ENCODE data around the gene AFDN. TPM values are rescaled to one million over a fixed set of nuclear protein-coding genes. Genes with fewer than 3 reads are reported as not detected.

AFDN gene
- total and polyA plus RNA-seq, 2 of the 8 experiments (the other 6 are each of a cell fraction or from before 2014, with no cell fraction given) = 53.4 to 192 TPM

DNA sequence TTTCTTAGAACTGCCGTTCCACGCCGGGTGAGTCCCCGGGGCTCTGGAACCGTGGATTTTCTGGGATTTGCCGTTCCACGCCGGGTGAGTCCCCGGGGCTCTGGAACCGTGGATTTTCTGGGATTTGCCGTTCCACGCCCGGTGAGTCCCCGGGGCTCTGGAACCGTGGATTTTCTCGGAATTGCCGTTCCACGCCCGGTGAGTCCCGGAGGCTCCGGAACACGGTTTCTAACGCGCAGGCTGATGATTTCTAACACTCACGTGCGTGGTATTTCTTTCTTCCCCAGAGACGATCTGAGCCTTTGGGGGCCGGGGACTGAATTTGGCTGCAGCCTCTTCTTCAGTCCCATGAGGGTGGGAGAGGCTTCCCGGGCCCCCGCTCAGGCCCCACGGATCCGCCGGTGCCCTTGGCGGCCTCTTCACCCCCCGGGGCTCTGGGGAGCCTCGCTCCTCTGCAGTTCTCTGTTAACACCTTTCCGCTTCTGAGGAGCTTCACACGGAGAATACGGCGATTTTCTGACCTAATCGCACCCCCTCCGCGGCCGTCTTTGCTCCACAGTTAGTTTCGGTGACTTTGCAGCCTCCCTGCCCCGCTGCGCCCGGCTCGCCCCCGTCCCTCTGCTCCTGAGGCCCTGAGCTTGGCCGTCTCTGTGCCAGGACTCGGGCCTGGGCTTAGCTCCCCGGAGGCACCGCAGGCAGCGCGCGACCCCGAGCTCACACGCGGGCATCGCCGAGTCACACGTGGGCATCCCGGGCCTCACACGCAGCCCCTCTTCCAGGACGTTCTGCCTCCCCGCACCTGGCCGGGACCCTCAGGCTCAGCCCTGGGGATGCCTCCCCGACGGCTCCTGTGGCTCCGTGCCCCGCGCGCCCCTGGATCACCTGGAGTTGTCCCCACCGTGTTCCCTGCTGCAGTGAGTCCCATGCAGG, 163.6 kb downstream of the AFDN start:
- Histone ChIP-seq H3K4me3 (ENCODE audit: extremely low read depth in 1 of 4, insufficient read depth in 2 of 4, low read depth in 3 of 4, low read length in 4 of 4) (no peak overlapping the region), H4K5ac (ENCODE audit: insufficient read length, low read depth, low read length) (no peak overlapping the region), H2AFZ (ENCODE audit: low read length) (no peak overlapping the region), H3K4me2 (ENCODE audit: insufficient read depth in 1 of 2, low read depth in 2 of 2, low read length in 2 of 2) (no peak overlapping the region), H3K79me1 (ENCODE audit: low read depth, low read length) (no peaks in the 10 kb centered on the region; the same call in 1 of the 2 replicates), H3K18ac (ENCODE audit: extremely low read depth, low read length) (no peak overlapping the region), H3K23ac (ENCODE audit: insufficient read length) (no peak overlapping the region), H2BK20ac (ENCODE audit: low read length) (no peak overlapping the region), H3K27me3 (replicated peaks in 1 of 4; ENCODE audit: control insufficient read depth in 3 of 4, extremely low read depth in 1 of 4, insufficient read depth in 3 of 4, low read length in 3 of 4) (no peaks in the 10 kb centered on the region), H3K9ac (replicated peaks in 1 of 4; ENCODE audit: extremely low read depth in 1 of 4, low read depth in 3 of 4, low read length in 3 of 4) (no peak overlapping the region), H3K79me2 (ENCODE audit: control insufficient read depth in 1 of 2, insufficient read depth in 2 of 2, low read length in 2 of 2) (no peaks in the 10 kb centered on the region), H2BK120ac (replicated peaks; ENCODE audit: low read depth, low read length) (no peak overlapping the region), H2BK12ac (ENCODE audit: low read depth, low read length) (no peak overlapping the region), H3K4me1 (replicated peaks in 1 of 4; ENCODE audit: control insufficient read depth in 3 of 4, insufficient read depth in 4 of 4, low read length in 3 of 4) (no peaks in the 10 kb centered on the region; a peak in 1 of 7 replicates), H3K4ac (replicated peaks; ENCODE audit: insufficient read length, low read depth, low read length) (no peak overlapping the region), H3K14ac (ENCODE audit: insufficient read length) (no peak overlapping the region), H4K91ac (replicated peaks; ENCODE audit: insufficient read length, low read length) (no peak overlapping the region), H4K8ac (ENCODE audit: extremely low read depth, insufficient read depth, low read length) (peak overlapping the region; percentile 74; the same call in 1 of the 2 replicates), H3K56ac (replicated peaks; ENCODE audit: insufficient read length, low read depth, low read length) (no peak overlapping the region), H2BK5ac (ENCODE audit: low read depth, low read length) (no peak overlapping the region), H2AK5ac (ENCODE audit: low read depth, low read length) (no peak overlapping the region), H2BK15ac (ENCODE audit: low read length) (no peak overlapping the region), H3K36me3 (ENCODE audit: control insufficient read depth in 2 of 4, insufficient read depth in 4 of 4, low read length in 3 of 4) (no peaks in the 10 kb centered on the region), H3K27ac (ENCODE audit: low read depth, low read length) (no peak overlapping the region), H4K20me1 (replicated peaks in 1 of 2; ENCODE audit: control insufficient read depth in 1 of 2, insufficient read depth in 2 of 2, low read length in 2 of 2) (no peaks in the 10 kb centered on the region), H3K23me2 (ENCODE audit: low read depth, low read length) (no peaks in the 10 kb centered on the region), H3K9me3 (ENCODE audit: insufficient read depth in 2 of 2, low read depth in 1 of 2, low read length in 1 of 2) (peaks cover 0 to 4% of the 10 kb centered on the region in 2 experiments; a peak in 1 of 4 replicates)
- WGBS, 2 experiments (ENCODE audit: extremely low coverage in 1 of 2, insufficient coverage in 1 of 2, insufficient read length in 1 of 2, insufficient replicate concordance in 2 of 2, low coverage in 1 of 2, low lambda C conversion rate in 2 of 2, missing lambda C conversion rate in 1 of 2) = 93% methylated on average over 61 of the region's 75 CpGs; no CpG with 5 or more reads in 1 of the 2 experiments
- POLR2A ChIA-PET (ENCODE audit: partially characterized antibody) = no interaction called here
- CTCF ChIA-PET (ENCODE audit: partially characterized antibody) = interaction anchor here (1.0 to 1.2 kb wide), 2 partner anchors 9 to 22 kb away, joined by 3 read pairs; no protein-coding TSS in a partner anchor
- FAIRE-seq = no peak
- peak in 1 of 2 experiments; percentile 39 for DNase-seq (ENCODE audit: low read depth in 1 of 2, low spot score in 2 of 2)
- no peak for TF ChIP-seq SIX5 (IDR thresholded peaks at IDR 0.05; ENCODE audit: low read depth, low read length)
- no peak for TF ChIP-seq KDM5A (IDR thresholded peaks at IDR 0.05; ENCODE audit: low read length)
- TF ChIP-seq RAD21 (IDR thresholded peaks at IDR 0.05 in 1 of 2, conservative IDR thresholded peaks at IDR 0.05 in 1 of 2; ENCODE audit: low read depth in 2 of 2, low read length in 2 of 2) = no peak

All from H1 (cell line).